SJSA1 (cell line): ENCODE measurements around the gene YWHAG. TPM values are rescaled to one million over a fixed set of nuclear protein-coding genes. Genes with fewer than 3 reads are reported as not detected.
"Not testable (repeated sequence)": the region's sequence is repeated elsewhere in the genome, so short reads cannot be mapped to it uniquely, and the experiment has no call there.

ENCODE experiments used
- DNase-seq, 2 experiments: peaks; one replicate each; pipeline ENCODE4 v3.0.0-alpha.2; 2015 to 2020; ENCODE audit warnings: low spot score in 2 of 2, low read depth in 1 of 2
- H3K27ac ChIP-seq: fragments of 250-450 bp; sonication (Bioruptor Pico); 2 replicates; pipeline ENCODE4 v1.5.1; 2020; ENCODE audit warnings: mild to moderate bottlenecking, moderate library complexity
- H3K27me3 ChIP-seq: fragments of 250-450 bp; sonication (Bioruptor Pico); replicated peaks from 2 replicates; pipeline ENCODE4 v1.5.1; 2020; ENCODE audit warnings: mild to moderate bottlenecking, moderate library complexity
- H3K36me3 ChIP-seq: fragments of 250-450 bp; sonication (Bioruptor Pico); 2 replicates; pipeline ENCODE4 v1.5.1; 2020; ENCODE audit warnings: mild to moderate bottlenecking
- H3K4me1 ChIP-seq: fragments of 250-450 bp; sonication (Bioruptor Pico); replicated peaks from 2 replicates; pipeline ENCODE4 v1.6.1; 2021; ENCODE audit warnings: mild to moderate bottlenecking
- H3K4me3 ChIP-seq: fragments of 250-450 bp; sonication (Bioruptor Pico); 2 replicates; pipeline ENCODE4 v1.5.1; 2020; ENCODE audit warnings: mild to moderate bottlenecking
- H3K9me3 ChIP-seq: fragments of 250-450 bp; sonication (Bioruptor Pico); replicated peaks from 2 replicates; pipeline ENCODE4 v1.5.1; 2020; ENCODE audit warnings: mild to moderate bottlenecking
- total RNA-seq: library from RNA; depleted of rRNA; stranded (reverse); fragments of >200 nt; shearing (Covaris generic); gene quantifications from 2 replicates; pipeline ENCODE4 v1.2.3, GENCODE V29; 2014

Gene YWHAG
- total RNA-seq, 1 experiment from 2014 or later: 76.1 TPM

DNA sequence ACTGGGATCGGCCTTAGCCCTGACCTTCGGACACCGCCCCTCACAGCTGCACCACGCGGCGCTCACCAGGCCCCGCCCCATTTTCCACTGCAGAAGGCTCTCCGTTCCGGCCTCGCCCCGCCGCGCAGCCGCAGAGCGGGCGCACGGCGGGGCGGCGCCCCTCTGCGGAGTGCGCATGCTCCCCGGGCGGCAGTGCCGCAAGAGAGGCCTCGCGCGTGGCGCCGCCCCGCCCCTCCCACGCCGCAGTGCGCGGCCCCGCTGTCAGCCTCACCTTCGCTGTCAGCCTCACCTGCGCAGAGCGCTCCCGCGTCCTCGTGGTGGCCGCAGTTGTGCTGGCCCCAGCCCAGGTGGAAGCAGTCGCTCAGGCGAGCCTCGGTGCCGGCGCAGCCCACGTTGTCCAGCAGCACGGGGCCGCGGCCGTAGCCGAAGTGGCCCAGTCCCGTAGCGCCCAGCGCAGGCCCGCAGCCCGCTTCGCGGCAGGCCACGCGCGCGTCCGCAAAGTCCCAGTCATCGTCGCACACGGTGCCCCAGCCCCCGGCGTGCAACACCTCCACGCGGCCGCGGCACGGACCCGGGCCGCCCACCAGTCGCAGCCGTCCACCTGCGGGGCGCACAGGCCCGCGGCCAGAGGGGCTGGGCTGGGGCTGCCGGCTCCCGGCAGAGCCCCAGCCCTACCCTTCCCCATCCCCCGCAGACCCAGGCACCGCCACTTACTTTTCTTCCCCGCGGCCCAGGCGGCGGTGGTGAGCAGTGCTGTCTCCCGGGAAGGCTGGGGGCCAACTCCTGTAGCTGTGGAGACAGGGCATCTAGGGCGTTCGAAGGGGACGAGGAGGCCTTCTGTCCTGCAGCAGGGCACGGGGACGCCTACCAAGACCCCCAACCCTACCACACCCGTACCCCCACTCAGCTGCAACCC is 34.6 kb upstream of the YWHAG start:
- H3K27ac ChIP-seq: peak overlapping the region; percentile 47; the same call in 1 of the 2 replicates
- H3K4me3 ChIP-seq: peak overlapping the region; percentile 63
- H3K9me3 ChIP-seq: 0 out of 2 replicates have a peak, but pooled peaks cover 2% of the 10 kb centered on the region
- H3K36me3 ChIP-seq: no peaks in the 10 kb centered on the region
- peak; percentile 88 to 94 for DNase-seq
- H3K27me3 ChIP-seq: no peaks in the 10 kb centered on the region
- peaks cover 33% of the 10 kb centered on the region for H3K4me1 ChIP-seq

- Histone ChIP-seq H3K9me3 (0 out of 2 replicates have a peak, but pooled peaks cover 2% of the 10 kb centered on the region), H3K27me3 (no peaks in the 10 kb centered on the region), H3K4me3 (peak overlapping the region; percentile 63), H3K36me3 (no peaks in the 10 kb centered on the region), H3K4me1 (peaks cover 32% of the 10 kb centered on the region), H3K27ac (peak overlapping the region; percentile 47; the same call in 1 of the 2 replicates)
- DNase-seq: no peak
Measured at GRCh38 chr7:76392531-76393115, 33.8 kb upstream of the YWHAG start.

GRCh38 chr7:76390092-76390491 is 31.3 kb upstream of the YWHAG start:
- no peaks in the 10 kb centered on the region for H3K36me3 ChIP-seq
- DNase-seq: no peak

DNA sequence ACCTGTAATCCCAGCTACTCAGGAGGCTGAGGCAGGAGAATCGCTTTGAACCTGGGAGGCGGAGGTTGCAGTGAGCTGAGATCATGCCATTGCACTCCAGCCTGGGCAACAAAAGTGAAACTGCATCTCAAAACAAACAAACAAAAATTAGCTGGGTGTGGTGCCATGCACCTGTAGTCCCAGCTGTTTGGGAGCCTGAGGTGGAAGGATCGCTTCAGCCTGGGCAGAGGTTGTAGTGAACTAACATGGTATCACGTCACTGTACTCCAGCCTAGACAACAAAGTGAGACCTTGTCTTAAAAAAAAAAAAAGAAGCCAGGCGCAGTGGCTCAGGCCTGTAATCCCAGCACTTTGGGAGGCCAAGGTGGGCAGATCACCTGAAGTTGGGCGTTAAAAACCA is 29.0 kb upstream of the YWHAG start:
- H3K27me3 ChIP-seq, H3K4me3 ChIP-seq: not testable (repeated sequence)

More at GRCh38 chr7:76390092-76390491, 31.3 kb upstream of the YWHAG start:
- 0 out of 2 replicates have a peak, but pooled peaks cover 2% of the 10 kb centered on the region for H3K9me3 ChIP-seq
- H3K4me1 ChIP-seq: peaks cover 23% of the 10 kb centered on the region
- H3K4me3 ChIP-seq: no peak overlapping the region
- no peaks in the 10 kb centered on the region for H3K27me3 ChIP-seq
- H3K27ac ChIP-seq: no peak overlapping the region

DNA sequence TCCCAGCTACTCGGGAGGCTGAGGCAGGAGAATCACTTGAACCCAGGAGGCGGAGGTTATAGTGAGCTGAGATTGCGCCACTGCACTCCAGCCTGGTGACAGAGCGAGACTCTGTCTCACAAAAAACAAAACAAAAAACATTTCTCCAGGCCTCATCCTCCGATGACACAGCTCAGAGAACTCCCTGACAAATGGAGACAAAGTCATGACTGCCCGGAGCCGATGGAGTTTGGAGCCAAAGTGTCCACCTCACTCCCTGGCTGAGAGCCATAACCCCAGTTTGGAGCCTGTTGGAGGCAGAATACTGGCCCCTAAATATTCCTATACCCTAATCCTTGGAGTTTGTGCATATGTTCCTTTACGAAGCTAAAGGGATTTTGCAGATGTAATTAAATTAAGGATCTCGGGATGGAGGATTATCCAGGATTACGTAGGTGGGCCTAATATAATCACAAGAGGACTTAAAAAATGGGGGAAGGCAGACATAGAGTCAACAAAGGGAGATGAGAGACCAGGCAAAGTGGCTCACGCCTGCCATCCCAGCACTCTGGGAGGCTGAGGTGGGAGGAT is 28.0 kb upstream of the YWHAG start:
- Histone ChIP-seq H3K9me3 (no peaks in the 10 kb centered on the region), H3K4me1 (peaks cover 7% of the 10 kb centered on the region), H3K36me3 (no peaks in the 10 kb centered on the region), H3K27me3 (no peaks in the 10 kb centered on the region), H3K4me3 (no peak overlapping the region), H3K27ac (no peak overlapping the region)
- DNase-seq: no peak

More for the DNA sequence above, 29.0 kb upstream of the YWHAG start:
- not testable (repeated sequence) for H3K9me3 ChIP-seq, H3K27ac ChIP-seq, H3K36me3 ChIP-seq, DNase-seq
- peaks cover 11% of the 10 kb centered on the region for H3K4me1 ChIP-seq

GRCh38 chr7:76383089-76383944 is 24.5 kb upstream of the YWHAG start:
- Histone ChIP-seq H3K4me1 (peaks cover 19% of the 10 kb centered on the region), H3K9me3 (no peaks in the 10 kb centered on the region), H3K4me3 (no peak overlapping the region), H3K27ac (no peak overlapping the region), H3K27me3 (no peaks in the 10 kb centered on the region), H3K36me3 (no peaks in the 10 kb centered on the region)
- no peak for DNase-seq

DNA sequence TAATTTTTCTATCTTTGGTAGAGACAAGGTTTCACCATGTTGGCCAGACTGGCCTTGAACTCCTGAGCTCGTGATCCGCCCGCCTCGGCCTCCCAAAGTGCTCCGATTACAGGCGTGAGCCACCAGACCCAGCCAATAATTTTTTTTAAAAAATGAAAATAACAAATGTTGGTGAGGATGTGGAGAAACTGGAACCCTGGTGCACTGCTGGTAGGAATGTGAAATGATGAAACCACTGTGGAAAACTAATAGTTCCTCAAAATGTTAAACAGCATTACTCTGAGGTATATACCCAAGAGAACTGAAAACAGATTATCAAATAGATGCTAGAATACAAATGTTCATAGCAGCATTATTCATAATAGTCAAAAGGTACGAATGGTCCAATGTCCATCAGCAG is 23.0 kb upstream of the YWHAG start:
- H3K36me3 ChIP-seq: no peaks in the 10 kb centered on the region
- DNase-seq: no peak

DNA sequence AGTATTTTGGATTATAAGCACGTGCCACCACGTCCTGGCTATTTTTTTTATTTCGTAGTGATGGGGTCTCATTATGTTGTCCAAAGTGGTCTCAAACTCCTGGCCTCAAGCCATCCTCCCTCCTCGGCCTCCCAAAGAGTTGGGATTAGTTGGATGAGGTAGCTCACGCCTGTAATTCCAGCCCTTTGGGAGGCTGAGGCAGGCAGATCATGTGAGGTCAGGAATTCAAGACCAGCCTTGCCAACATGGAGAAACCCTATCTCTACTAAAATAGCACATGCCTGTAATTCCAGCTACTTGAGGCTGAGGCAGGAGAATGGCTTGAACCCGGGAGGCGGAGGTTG is 21.8 kb upstream of the YWHAG start:
- no peaks in the 10 kb centered on the region for H3K9me3 ChIP-seq
- no peaks in the 10 kb centered on the region for H3K27me3 ChIP-seq
- no peak overlapping the region for H3K4me3 ChIP-seq
- DNase-seq: no peak
- peak overlapping the region; percentile 88 for H3K27ac ChIP-seq
- peaks cover 19% of the 10 kb centered on the region for H3K4me1 ChIP-seq
- no peaks in the 10 kb centered on the region for H3K36me3 ChIP-seq

More for the DNA sequence above, 23.0 kb upstream of the YWHAG start:
- Histone ChIP-seq H3K4me1 (peaks cover 19% of the 10 kb centered on the region), H3K9me3 (no peaks in the 10 kb centered on the region), H3K27me3 (no peaks in the 10 kb centered on the region), H3K4me3 (no peak overlapping the region), H3K27ac (no peak overlapping the region)

DNA sequence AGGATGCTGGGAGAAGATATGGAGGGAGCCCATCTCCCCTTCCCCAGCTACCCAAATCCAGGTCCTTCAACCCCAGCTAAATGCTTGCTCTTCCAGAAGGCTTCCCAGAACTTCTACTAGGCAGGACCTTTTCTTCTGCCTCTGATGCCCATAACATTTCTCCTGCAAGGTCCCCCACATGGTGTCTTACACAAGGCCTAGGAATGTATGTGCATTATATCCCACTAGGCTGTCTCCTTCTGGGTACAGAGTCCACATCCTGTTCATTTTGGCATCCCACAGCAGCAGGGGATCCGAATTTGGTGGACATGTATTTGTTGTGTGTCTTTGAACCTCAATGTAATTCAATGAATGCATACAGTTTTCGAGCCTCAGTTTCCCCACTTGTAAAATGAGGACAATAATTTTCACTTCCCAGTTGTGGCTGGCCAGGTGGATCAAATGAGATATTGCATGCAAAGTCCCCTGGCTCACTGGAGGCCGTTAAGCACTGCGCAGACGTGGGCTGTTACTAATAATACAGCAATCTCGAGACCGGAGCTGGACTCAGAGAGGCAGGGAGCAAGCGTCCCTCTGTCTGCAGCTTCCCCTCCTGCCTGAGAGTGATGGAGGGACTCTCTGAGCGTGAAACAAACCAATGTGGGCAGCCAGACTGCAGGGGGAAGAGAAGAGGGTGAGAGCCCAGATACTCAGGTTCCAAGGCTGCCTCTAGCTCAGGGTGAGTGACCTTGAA is 18.6 kb upstream of the YWHAG start:
- Histone ChIP-seq H3K27ac (no peak overlapping the region), H3K4me3 (no peak overlapping the region), H3K9me3 (no peaks in the 10 kb centered on the region), H3K36me3 (no peaks in the 10 kb centered on the region), H3K27me3 (no peaks in the 10 kb centered on the region), H3K4me1 (peaks cover 19% of the 10 kb centered on the region)
- DNase-seq: no peak

GRCh38 chr7:76375251-76375650 is 16.5 kb upstream of the YWHAG start:
- no peaks in the 10 kb centered on the region for H3K9me3 ChIP-seq
- H3K27me3 ChIP-seq: no peaks in the 10 kb centered on the region
- no peaks in the 10 kb centered on the region for H3K36me3 ChIP-seq
- no peak for DNase-seq
- H3K4me3 ChIP-seq: no peak overlapping the region
- H3K4me1 ChIP-seq: peaks cover 15% of the 10 kb centered on the region
- H3K27ac ChIP-seq: no peak overlapping the region

DNA sequence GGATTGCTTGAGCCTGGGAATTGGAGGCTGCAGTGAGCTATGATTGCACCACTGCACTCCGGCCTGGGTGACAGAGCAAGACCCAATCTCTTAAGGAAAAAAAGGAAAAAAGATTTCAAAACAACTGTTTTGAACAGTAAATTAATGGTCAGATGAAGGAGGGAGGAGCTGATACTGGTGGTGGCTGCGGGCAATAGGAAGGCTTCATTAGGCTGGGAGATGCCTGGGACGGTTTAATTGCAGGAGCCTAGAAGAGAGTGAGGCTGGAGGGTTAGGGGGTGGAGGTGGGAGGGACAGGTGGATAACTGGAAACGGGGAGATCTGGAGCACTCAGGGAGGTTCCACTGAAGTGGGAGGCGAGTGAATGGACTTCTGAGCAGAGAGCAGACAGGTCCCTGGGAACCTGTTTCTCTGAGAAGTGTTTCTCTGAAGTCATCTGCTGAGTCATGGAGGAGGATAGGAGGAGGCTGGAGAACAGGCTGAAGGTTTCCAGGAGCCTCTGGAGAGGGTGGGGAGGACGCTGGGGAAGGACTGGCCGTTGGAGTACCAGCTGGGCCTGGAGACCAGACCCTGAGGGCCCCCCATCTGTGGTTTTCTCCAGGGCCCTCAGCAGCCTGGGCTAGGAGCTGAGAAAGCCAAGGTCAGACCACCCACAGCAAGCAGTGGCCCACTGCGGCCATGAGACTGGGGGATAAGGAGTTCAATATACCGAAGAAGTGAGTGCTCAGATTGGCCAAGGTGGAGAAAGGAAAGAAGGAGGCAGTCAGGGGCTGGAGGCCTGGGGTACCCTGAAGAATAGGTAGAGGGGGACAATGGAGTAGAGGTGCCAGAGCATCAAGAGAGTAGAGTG is 14.4 kb upstream of the YWHAG start:
- DNase-seq: no peak
- Histone ChIP-seq H3K27me3 (no peaks in the 10 kb centered on the region), H3K9me3 (no peaks in the 10 kb centered on the region), H3K27ac (no peak overlapping the region), H3K4me1 (no peaks in the 10 kb centered on the region), H3K4me3 (no peak overlapping the region), H3K36me3 (no peaks in the 10 kb centered on the region)

GRCh38 chr7:76371396-76371795 is 12.6 kb upstream of the YWHAG start:
- Histone ChIP-seq H3K4me1 (no peaks in the 10 kb centered on the region), H3K36me3 (no peaks in the 10 kb centered on the region), H3K27ac (no peak overlapping the region), H3K27me3 (no peaks in the 10 kb centered on the region), H3K4me3 (no peak overlapping the region), H3K9me3 (no peaks in the 10 kb centered on the region)
- DNase-seq: no peak
